ENCODE data around the gene CDH20. TPM values are rescaled to one million over a fixed set of nuclear protein-coding genes. Genes with fewer than 3 reads are reported as not detected.

CDH20 gene
- total RNA-seq, 1 experiment from 2014 or later = not detected

GRCh38 chr18:61371111-61371510 is 37.9 kb downstream of the CDH20 start:
- Histone ChIP-seq H3K9ac (ENCODE audit: low read length) (no peak overlapping the region), H2AFZ (ENCODE audit: low read depth, low read length, poor library complexity, severe bottlenecking) (no peak overlapping the region), H4K20me1 (ENCODE audit: insufficient read depth) (no peaks in the 10 kb centered on the region), H3K9me3 (ENCODE audit: control insufficient read depth in 1 of 2, insufficient read depth in 1 of 2, low read depth in 1 of 2, low read length in 2 of 2) (no peaks in the 10 kb centered on the region), H3K4me2 (ENCODE audit: low read length) (no peak overlapping the region), H3K79me2 (ENCODE audit: insufficient read depth, low read length) (no peaks in the 10 kb centered on the region), H3K27ac (ENCODE audit: low read depth, low read length) (no peak overlapping the region), H3K4me1 (ENCODE audit: control insufficient read depth in 1 of 2, insufficient read depth in 2 of 2, low read length in 2 of 2) (no peaks in the 10 kb centered on the region), H3K4me3 (replicated peaks in 1 of 2; ENCODE audit: low read depth in 1 of 2, low read length in 2 of 2) (no peak overlapping the region), H3K27me3 (ENCODE audit: insufficient read depth, low read length) (no peaks in the 10 kb centered on the region; the same call in none of the 2 replicates), H3K9me2 (ENCODE audit: insufficient read depth) (no peaks in the 10 kb centered on the region), H3K36me3 (ENCODE audit: control insufficient read depth in 1 of 2, insufficient read depth in 2 of 2, low read length in 2 of 2) (no peaks in the 10 kb centered on the region)
- TF ChIP-seq SP1 (IDR thresholded peaks at IDR 0.05; ENCODE audit: low read depth) (no peak), ZFX (IDR thresholded peaks at IDR 0.05) (no peak), YY1 (IDR thresholded peaks at IDR 0.05; ENCODE audit: extremely low read depth, insufficient replicate concordance, low read depth, low read length) (no peak), ATF3 (IDR thresholded peaks at IDR 0.05) (no peak), ELF1 (IDR thresholded peaks at IDR 0.05; ENCODE audit: borderline replicate concordance, low read depth) (no peak), EGR1 (IDR thresholded peaks at IDR 0.05; ENCODE audit: low read depth) (no peak), SIN3A (IDR thresholded peaks at IDR 0.05; ENCODE audit: low read depth) (no peak), POLR2AphosphoS5 (IDR thresholded peaks at IDR 0.05; ENCODE audit: low read depth, low read length) (no peak), JUND (IDR thresholded peaks at IDR 0.05) (no peak), RAD21 (IDR thresholded peaks at IDR 0.05; ENCODE audit: low read depth) (no peak), ZBTB33 (IDR thresholded peaks at IDR 0.05; ENCODE audit: extremely low read depth, insufficient replicate concordance, low read length) (no peak), MAX (IDR thresholded peaks at IDR 0.05) (no peak), TCF7L2 (IDR thresholded peaks at IDR 0.05; ENCODE audit: borderline replicate concordance, extremely low read depth, insufficient read depth, insufficient read length) (no peak), ZNF274 (IDR thresholded peaks at IDR 0.05; ENCODE audit: low read depth, low read length) (no peak), REST (IDR thresholded peaks at IDR 0.05; ENCODE audit: low read depth) (no peak), CTCF (IDR thresholded peaks at IDR 0.05 in 2 of 3, conservative IDR thresholded peaks at IDR 0.05 in 1 of 3; ENCODE audit: borderline replicate concordance in 1 of 3, insufficient read depth in 1 of 3, low read depth in 2 of 3, low read length in 2 of 3) (no peak), CBX3 (IDR thresholded peaks at IDR 0.05; ENCODE audit: low read depth) (no peak), EZH2phosphoT487 (IDR thresholded peaks at IDR 0.05; ENCODE audit: borderline replicate concordance) (no peak), POLR2A (IDR thresholded peaks at IDR 0.05; ENCODE audit: borderline replicate concordance, extremely low read depth, insufficient read depth, insufficient read length) (no peak)
- intact Hi-C loops (cut with micrococcal nuclease) = no loop called here
- CTCF ChIA-PET = no interaction called here
- ATAC-seq (no peak), DNase-seq (ENCODE audit: low read depth, low spot score) (no peak)
- no TSS peak for BruUV-seq (replicated peaks)
- POLR2A ChIA-PET = no interaction called here
- RAD21 ChIA-PET (ENCODE audit: low non-redundant PET in 1 of 2, low total read pairs in 2 of 2, uncharacterized antibody in 2 of 2, unreplicated experiment in 2 of 2) = no interaction called here
